HG02798 (cell line): Measurements from ENCODE around the gene PYGM.

Experiments
- ATAC-seq: cut with Tn5 transposase; IDR thresholded peaks from one replicate; pipeline ENCODE4 v1.9.1; 2021; ENCODE audit warnings: mild to moderate bottlenecking; ENCODE audit not compliant: unreplicated experiment, poor library complexity

Gene PYGM

DNA sequence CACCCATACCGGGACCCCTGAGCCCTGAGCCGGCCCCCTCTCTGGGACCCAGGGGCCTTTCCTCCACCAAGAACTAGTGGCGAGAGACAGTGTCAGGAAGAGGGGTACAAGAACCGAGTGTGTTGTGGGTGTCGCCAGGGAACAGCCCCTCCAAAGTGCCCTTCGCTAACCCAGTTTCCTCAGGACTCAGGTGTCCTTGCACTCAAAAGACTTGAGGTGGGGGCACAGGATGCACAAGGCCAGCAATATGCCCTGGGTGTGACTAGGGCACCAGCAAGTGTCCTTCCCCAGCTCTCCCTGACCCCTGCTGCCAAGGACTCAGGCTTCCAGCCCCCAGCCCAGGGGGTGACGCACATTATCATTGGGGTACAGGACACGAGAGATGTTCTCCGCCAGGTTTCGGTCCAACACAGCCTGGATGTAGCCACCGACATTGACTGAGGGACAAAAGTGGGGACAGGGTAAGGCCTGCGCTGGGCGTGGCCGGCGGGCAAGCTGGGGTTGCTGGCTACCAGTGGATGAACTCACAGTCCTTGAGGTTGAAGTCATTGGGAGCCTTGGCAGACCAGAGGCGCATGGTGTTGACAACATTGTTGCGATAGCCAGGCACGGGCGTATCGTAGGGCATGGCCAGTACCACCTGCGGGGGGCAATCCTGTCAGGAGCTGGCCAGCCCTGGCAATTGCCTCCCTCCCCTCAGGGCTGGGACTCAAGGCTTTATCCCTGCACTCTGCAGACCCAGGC lies 4.7 kb downstream of the PYGM start:
- ATAC-seq, result no peak

DNA sequence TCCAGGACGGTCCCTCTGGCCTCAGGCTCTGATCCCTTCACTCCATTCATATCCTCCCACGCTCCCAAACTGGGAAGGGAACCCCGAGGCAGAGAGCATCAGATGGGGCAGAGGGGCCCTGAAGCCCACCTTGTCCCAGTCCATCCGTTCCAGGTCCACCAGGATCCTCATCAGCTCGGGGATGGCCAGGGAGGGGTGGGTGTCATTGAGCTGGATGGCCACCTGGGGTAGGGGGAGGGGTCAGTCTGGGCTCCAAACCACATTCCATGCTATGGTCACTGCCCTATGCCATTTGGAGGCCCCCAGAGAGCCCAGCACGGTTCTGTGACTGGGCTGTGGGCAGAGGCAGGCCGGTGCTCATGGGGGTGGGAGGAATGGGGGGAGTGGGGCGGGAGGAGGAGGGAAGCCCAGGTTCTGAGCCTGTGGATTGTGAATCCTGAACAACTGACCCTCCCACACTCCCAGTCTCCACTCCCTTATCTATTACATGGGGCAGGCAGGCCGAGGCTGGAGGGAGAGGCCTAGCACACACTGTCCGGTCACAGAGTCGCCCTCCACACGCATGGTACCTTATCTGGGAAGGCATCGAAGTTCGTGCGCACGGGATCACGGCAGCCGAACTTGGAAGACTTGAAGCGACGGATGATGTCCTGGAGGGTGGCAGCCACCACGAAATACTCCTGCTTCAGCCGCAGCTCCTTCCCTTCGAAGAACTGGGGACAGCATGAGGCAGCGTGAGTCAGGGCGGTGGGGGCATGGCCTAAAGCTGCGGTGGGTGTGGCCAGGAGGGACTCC lies 5.5 kb downstream of the PYGM start:
- no peak for ATAC-seq

DNA sequence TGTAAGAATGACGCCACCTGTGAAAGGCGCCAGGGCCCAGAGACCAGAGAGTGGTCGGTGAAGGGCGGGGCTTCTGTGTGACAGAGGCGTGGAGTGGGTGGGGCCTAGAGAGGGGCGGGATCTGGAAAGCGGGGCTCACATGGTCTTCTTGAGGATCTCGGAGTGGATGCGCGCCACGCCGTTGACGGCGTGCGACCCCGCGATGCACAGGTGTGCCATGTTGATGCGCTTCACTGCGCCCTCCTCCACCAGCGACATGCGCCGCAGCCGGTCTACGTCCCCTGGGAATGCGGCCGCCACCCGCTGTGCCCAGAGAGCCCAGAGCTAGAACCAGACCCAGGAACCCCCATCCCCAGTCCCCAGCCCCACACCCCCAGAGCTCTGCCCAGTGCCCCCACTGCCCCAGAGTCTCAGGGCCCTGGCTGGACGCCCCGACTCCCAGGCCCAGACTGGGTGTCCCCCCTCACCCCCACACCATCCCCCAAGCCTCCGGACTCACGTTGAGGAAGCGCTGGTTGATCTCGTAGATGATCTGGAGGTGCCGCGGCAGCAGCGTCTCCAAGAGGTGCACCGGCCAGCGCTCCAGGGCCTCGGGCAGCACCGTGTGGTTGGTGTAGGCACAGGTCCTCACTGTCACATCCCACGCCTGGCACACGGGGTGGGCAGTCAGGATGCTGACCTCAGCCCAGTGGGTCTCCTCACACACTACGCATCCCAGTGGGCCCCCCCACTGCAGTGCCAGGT lies 6.2 kb downstream of the PYGM start:
- ATAC-seq, result no peak

DNA sequence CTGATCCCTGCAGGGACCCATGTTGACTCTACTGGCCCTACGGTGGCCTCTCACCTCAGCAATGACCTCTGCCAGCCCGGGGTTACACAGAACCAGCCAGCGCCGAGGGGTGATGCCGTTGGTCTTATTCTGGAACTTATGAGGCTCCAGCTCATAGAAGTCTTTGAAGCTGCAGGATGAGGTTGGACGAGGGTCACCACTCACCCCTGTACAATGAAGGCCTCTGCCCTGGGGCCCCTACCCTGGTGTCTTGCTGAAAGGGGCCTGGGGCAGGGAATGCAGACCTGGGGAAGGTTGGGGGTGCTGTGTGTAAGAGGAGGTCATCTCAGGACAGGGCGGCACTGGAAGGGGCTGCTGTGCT lies 6.8 kb downstream of the PYGM start:
- ATAC-seq, result no peak

DNA sequence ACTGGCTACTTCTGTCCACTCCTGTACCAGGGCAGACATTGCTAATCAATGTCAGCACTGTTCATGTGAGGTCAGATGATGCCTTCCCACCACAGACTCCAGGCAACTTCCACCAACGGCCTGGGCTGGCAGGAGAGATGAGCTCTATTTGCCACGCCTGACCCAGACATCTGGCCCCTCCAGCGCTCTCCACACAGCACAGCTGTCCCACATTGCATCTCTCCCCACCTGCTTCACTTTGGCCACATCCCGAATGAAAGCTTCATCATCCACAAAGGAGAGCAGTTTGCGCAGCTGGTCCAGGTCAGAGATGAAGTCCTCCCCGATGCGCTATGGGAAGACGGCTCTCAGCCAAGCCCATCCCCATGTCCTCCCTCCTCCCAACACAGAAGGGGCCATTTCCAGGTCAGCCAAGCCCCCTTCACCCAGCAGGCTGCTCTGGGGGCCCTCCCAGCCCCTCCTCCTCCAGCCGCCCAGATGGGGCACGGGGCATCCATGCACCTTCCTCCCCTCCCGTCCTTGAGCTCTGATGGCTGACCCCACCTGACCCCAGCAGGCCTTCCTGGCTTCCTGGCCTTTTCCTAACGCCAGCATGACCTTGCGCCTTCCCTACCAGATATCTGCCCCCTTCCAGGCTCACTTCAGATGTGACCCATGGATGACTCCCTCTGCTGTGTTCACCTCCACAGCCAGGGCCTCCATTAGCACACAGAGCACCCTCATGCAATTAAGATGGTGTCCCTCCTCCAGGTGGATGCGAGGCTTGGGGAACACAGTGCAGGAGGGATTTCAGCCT lies 7.4 kb downstream of the PYGM start:
- ATAC-seq, result no peak

DNA sequence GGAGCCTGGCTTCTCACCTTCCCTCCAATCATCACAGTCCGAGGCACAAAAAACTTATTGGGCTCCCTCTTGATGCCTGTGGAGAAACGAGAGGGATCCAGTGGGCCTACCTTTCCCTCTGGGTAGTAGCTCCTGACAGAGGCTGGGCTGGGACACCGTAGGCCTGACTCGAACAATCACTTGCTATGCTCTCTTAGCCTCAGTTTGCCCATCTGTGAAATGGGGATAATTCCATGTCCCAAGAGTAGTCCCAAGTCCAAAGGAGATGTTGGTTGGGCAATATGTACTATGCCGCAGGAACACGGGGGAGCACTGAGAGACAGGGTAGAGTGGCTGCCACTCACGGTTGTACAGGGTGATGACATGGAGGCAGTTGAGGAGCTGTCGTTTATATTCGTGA lies 8.2 kb downstream of the PYGM start:
- no peak for ATAC-seq

DNA sequence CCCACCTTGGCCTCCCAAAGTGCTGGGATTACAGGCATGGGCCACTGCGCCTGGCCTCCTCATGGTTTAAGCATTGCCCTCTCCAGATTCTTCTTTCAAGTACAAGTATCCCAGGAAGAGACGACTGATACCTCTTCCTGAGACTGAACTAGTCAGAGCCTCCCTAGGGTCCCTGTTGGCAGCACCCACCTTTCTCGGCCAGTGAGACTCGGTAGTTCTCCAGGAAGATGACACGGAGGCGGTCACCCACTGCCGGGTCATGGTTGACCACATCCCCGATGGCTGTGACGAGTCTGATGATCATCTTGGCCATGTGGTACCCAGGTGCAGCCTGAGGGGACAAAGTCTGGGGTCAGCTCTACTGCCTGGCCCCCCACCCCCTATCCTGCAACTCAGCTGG lies 8.6 kb downstream of the PYGM start:
- ATAC-seq, result no peak

DNA sequence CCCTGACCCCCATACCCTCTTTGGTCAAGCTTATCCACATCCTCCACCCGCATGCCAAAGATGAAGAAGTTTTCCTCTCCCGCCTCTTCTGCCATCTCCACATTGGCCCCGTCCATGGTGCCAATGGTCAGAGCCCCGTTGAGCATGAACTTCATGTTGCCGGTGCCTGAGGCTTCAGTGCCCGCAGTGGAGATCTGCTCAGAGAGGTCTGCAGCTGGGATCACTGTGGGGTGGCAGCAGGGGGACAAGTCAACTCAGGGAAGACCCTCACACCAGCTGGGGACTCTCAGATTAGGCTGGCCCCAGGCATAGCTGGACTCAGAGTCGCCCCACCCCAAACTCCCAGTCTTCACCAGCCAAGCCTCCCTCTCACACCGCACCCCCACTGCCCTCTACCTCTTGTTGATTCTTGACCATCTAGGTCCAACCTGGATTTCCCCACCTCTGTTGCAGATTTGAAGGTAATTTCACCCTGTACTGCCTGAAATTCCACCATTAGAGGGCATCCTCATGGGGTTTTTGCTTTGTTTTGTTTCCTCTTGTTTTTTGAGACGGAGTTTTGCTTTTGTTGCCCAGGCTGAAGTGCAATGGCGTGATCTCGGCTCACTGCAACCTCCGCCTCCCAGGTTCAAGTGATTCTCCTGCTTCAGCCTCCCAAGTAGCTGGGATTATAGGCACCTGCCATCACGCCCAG lies 9.3 kb downstream of the PYGM start:
- ATAC-seq, result no peak

DNA sequence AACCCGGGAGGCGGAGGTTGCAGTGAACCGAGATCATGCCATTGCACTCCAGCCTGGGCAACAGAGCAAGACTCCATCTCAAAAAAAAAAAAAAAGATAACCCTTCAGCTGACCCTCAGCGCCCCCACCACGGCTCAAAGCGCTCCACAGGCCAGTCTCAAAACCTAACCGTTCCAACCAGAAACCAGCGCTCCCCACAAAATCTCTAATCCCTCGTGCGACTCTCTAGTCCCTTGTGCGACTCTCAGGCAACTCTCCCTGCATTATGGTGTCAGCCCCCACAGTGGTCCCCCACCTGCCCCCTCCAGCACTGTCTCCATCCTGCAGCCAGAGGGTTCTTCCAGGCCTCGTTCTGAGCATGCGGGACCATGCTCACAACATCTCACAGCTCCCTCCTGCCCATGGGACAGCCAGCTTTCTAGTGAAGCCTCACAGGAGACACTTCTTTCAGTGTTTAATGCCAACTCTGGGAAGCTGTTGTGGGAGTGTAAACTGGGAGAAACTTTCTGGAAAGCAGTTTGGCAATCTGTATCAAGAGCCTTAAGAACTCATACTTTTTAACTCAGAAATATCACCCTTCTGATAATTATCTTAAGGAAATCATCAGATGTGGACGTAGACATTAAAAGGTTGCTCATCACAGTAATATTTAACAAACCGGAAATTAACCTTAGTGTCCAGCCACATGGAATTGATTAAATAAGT lies 11.7 kb downstream of the PYGM start:
- no peak for ATAC-seq

DNA sequence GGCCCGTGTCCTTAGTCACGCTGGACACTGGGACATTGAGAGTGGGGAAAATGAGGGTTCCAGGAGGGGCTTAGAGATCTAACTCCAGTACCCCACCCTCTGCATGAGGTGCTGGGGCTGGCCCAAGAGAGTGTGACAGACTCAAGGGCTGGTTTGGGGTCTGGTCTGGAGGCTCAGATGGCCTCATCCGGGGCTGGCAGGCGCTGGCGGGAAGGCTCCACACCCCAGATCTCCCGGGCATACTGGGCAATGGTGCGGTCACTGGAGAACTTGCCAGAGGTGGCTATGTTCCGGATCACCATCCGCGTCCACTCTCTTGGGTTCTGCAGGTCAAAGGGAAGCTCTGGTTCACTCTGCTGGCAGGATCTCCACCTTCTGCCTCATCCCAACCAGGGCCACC lies 13.3 kb downstream of the PYGM start:
- no peak for ATAC-seq

DNA sequence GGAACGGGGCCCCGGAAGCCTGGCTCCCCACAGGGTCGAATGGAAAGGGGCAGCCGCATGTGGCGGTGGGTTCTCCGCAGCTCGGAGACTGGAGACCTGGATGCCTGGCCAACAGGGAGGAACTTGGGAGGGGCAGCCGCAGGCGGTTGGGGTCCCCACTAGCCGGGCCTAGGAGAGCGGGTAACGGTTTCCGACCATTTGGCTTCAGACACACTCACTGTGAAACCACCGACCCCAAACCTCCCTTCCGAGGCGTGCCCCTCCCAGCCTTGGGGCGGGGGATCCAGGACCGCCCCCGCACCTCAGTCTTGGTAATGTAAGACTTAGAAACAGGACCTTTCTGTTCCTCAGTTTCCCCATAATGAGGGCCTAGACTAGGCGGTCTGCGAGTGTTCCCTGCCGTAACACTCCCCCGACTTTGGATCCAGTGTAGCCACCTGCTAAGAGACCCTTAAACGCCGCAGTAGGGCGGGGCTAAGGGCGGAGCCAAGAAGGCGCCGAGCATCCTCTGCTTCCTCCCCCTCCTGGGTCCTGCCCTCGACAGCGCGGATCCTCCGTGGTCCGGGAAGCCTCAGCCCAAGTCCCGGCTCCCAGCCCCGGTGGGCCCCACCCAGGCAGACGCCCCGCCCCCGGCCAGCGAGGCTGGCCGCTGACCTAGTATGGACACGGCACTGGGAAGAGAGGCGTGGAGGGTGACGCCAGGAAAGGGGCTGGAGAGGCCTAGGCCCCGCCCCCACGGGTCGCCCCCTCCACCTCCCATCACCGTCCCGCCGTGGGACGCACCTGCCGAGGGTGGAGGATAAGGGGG lies 14.0 kb downstream of the PYGM start:
- ATAC-seq, result no peak

DNA sequence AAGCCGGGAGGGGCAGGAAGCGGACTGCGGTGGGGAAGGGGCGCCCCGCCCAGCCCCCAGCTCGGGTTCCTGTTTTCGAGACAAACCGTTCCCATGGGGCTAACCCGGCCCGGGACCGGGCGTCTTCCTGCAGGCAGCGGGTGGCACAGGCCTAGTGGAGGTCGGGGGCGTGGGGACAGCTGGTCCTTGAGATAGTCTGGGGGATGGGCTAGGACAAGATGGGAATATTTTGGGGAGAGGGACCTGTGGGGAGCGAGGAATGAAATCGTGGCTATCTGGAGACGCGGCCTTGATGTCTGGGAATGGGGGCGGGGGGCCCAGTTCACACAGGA lies 14.6 kb downstream of the PYGM start:
- ATAC-seq, result no peak

DNA sequence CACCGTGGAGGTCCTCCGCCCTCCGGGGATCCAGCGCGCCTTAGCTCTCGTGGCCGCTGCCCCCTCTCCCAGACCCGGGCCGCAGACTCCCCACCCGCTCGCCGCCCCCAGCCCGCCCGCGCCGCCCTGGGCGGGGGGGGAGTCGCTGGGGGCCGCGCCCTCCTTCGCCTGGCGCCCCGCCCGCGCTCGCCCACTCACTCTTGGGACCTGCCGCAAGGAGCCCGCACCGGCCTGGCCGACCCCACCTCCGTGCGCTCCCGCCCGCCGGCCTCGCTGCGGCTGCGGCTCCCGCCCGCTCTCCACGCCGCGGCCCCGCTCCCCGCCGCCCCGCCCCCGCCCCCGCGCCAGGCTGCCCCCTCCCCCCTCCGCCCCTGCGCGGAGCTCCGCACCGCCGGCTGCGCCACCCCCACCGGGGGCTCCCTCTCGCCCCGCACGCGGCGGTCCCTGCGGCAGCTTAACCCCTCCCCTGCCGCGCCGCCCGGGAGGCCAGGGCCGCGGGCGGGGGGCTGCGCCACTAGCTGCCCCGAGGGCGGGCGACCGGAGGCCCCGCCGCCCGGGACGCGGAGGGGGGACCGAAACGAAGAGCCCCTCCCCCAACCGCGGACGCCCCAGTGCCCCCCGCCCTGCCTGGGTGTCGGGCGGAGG lies 15.1 kb downstream of the PYGM start:
- ATAC-seq, result no peak

DNA sequence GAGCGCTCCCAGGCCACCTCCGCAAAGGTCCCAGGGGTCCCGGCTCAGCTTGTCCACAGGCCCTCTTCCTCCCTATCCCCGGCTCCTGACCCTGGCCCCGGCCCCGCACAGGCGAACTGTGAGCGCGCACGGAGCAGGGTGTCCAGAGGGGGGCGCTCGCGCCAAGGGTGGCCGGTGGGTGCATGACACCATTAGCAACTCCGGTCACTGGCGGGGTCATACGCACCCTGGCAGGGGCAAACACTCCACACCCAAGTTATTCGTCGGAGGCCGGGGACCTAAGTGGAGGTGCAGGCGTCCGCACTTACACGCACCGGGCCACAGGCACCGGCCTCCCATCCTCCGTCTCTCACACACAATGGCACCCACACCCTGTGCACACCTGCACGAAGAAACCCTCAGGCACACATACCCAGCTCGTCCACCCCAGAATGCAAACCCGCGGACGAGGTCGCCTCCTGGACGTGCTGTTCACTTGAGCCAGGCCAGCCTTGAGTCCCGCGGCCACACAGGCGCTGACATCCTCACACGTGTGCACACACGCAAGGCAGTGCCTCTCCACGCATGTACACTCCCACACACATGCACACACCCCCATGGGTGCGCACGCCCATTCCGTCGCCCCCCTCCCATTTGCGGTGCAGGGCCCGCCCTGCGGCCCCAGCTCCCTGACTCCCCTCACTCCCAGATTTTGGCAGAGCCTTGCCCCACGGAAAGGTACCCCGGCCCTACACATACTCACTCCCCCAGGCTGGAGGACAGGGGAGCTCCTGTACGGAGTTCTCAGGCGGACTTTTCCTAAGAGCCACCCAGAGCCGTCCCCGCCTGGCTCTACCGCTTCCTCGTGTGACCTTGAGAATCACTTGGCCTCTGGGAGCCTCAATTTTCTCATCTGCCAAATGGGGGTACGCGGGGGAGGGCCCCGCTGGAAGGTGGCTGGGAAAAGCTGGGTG lies 15.9 kb downstream of the PYGM start, which contains the start of gene RASGRP2:
Gene RASGRP2 (minus strand): TSS at position 552 of the 953 bp plus-strand sequence. CDS start 1,276 bp downstream, outside the sequence.
- ATAC-seq, result no peak

DNA sequence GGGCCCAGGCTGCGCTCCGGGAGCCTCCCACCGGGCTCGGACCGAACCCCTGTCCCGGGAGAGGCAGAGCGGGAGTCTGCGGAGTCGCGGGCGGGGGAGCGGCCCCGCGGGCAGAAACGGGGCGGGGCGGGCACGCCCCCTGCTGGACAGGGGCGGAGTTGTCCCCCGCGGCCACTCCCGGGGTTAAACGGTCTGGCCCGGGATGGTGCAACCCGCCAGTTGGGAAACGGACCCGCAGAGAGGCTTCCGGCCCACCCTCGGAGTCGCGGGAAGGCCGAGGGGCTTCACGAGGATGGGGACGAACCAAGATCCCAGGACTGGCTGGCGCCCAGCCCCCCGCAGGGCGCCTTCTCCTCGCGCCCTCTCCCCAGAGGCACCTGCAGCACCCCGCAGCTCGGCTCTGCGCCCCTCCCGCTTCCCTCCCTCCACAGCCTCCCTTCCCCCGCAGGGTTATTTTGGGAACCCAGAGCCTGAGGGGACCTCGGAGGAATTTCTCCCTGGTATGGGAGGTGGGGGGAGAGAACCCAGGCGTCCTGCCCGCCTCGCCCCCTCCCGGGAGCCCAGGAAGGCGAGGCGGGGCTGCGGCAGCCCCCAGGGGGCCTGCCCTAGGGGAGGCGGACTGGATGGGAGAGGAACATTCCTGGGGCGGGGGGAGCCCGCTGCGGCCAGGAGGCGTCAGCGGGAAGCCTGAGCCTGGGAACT lies 16.7 kb downstream of the PYGM start:
- ATAC-seq, result peak; percentile 37
